Lower lobe of right lung (tissue), 2 donors: ENCODE data around the gene RTN4RL1. TPM values are rescaled to one million over a fixed set of nuclear protein-coding genes. Genes with fewer than 3 reads are reported as not detected.

Source experiments
- ATAC-seq, 2 donors: fragments of 200-7000 bp; cut with Tn5 transposase; one replicate each; pipeline ENCODE4 v1.9.1; 2020 to 2022; ENCODE audit warnings: mild to moderate bottlenecking in 2 of 2, moderate library complexity in 2 of 2
- DNase-seq: peaks from one replicate; pipeline ENCODE4 v3.0.0-alpha.2; 2020
- H3K27ac ChIP-seq: fragments of 200-600 bp; one replicate; pipeline ENCODE4 v1.8.0; 2022
- H3K27me3 ChIP-seq: fragments of 200-600 bp; one replicate; pipeline ENCODE4 v1.8.0; 2022; ENCODE audit warnings: low read depth
- H3K36me3 ChIP-seq: fragments of 200-600 bp; one replicate; pipeline ENCODE4 v1.8.0; 2022; ENCODE audit warnings: mild to moderate bottlenecking
- H3K4me1 ChIP-seq: fragments of 200-600 bp; one replicate; pipeline ENCODE4 v1.8.0; 2022
- H3K4me3 ChIP-seq: fragments of 200-600 bp; one replicate; pipeline ENCODE4 v1.8.0; 2022; ENCODE audit warnings: mild to moderate bottlenecking
- H3K9me3 ChIP-seq: fragments of 200-600 bp; one replicate; pipeline ENCODE4 v1.8.0; 2022
- CTCF ChIP-seq: fragments of 200-600 bp; IDR thresholded peaks from one replicate; pipeline ENCODE4 v1.8.0; 2022; ENCODE audit warnings: antibody characterized with exemption, mild to moderate bottlenecking
- intact Hi-C: fragments of 100-400 bp; cut with DNase I; formaldehyde crosslinking; loops from one replicate; pipeline ENCODE4 v1.11.0; 2022
- total RNA-seq: library from RNA; stranded (reverse); fragmentation: NEBNext Ultra II Directional; extraction: Animal tissue kit (Norgen Biotek cat#: 25700); gene quantifications from one replicate; pipeline ENCODE4 v1.2.1, GENCODE V29; 2021
- donor health status: DM: no; HTN: yes; CAD: no; lungs with severe emphysema.

Gene RTN4RL1
- total RNA-seq, 1 donor from 2014 or later = 5.8 TPM

GRCh38 chr17:2068519-2069051 lies 43.5 kb upstream of the RTN4RL1 start:
- H3K4me3 ChIP-seq = no peak overlapping the region
- ATAC-seq (no peak), DNase-seq (no peak)
- H3K9me3 ChIP-seq = no peaks in the 10 kb centered on the region
- TF ChIP-seq CTCF = no peak
- H3K27me3 ChIP-seq = no peaks in the 10 kb centered on the region
- peak overlapping the region; percentile 87 for H3K27ac ChIP-seq
- intact Hi-C loops = no loop called here
- H3K4me1 ChIP-seq = peaks cover 74% of the 10 kb centered on the region
- H3K36me3 ChIP-seq = peaks cover 35% of the 10 kb centered on the region

GRCh38 chr17:2068031-2068518 lies 42.9 kb upstream of the RTN4RL1 start:
- ATAC-seq (no peak), DNase-seq (no peak)
- peaks cover 71% of the 10 kb centered on the region for H3K4me1 ChIP-seq
- TF ChIP-seq CTCF = no peak
- no peaks in the 10 kb centered on the region for H3K27me3 ChIP-seq
- intact Hi-C loops = no loop called here
- peaks cover 35% of the 10 kb centered on the region for H3K36me3 ChIP-seq
- peak overlapping the region; percentile 87 for H3K27ac ChIP-seq
- no peak overlapping the region for H3K4me3 ChIP-seq
- no peaks in the 10 kb centered on the region for H3K9me3 ChIP-seq

GRCh38 chr17:2067608-2068024 lies 42.5 kb upstream of the RTN4RL1 start:
- intact Hi-C loops = no loop called here
- H3K4me1 ChIP-seq = peaks cover 72% of the 10 kb centered on the region
- peaks cover 35% of the 10 kb centered on the region for H3K36me3 ChIP-seq
- ATAC-seq = no peak
- no peaks in the 10 kb centered on the region for H3K9me3 ChIP-seq
- DNase-seq = no peak
- H3K27me3 ChIP-seq = no peaks in the 10 kb centered on the region
- H3K27ac ChIP-seq = peak overlapping the region; percentile 87
- no peak overlapping the region for H3K4me3 ChIP-seq
- TF ChIP-seq CTCF = no peak

- no peak for DNase-seq
- H3K36me3 ChIP-seq = peaks cover 35% of the 10 kb centered on the region
- no peaks in the 10 kb centered on the region for H3K27me3 ChIP-seq
- TF ChIP-seq CTCF = no peak
- no peaks in the 10 kb centered on the region for H3K9me3 ChIP-seq
- intact Hi-C loops = no loop called here
- H3K27ac ChIP-seq = peak overlapping the region; percentile 87
- no peak overlapping the region for H3K4me3 ChIP-seq
- H3K4me1 ChIP-seq = peaks cover 72% of the 10 kb centered on the region
- ATAC-seq = no peak
Measured at GRCh38 chr17:2067048-2067561, 42.0 kb upstream of the RTN4RL1 start.

- H3K4me3 ChIP-seq = no peak overlapping the region
- ATAC-seq (no peak), DNase-seq (no peak)
- H3K4me1 ChIP-seq = peaks cover 74% of the 10 kb centered on the region
- intact Hi-C loops = no loop called here
- H3K9me3 ChIP-seq = no peaks in the 10 kb centered on the region
- H3K27ac ChIP-seq = peak overlapping the region; percentile 87
- TF ChIP-seq CTCF = no peak
- no peaks in the 10 kb centered on the region for H3K27me3 ChIP-seq
- H3K36me3 ChIP-seq = peaks cover 42% of the 10 kb centered on the region
Measured at GRCh38 chr17:2065949-2066400, 40.8 kb upstream of the RTN4RL1 start.
